Sigmoid colon (tissue), 7 donors: ENCODE data around the gene TSPAN15. TPM values are rescaled to one million over a fixed set of nuclear protein-coding genes. Genes with fewer than 3 reads are reported as not detected.

Experiments
- DNase-seq: peaks from one replicate; pipeline ENCODE4 v3.0.0-alpha.2; 2019
- H3K27ac ChIP-seq, 4 donors: fragments of 200-600 bp; sonication (generic); one replicate each; pipeline ENCODE4 v1.5.1; 2016 to 2019; ENCODE audit warnings: mild to moderate bottlenecking in 1 of 4
- H3K27me3 ChIP-seq, 3 donors: fragments of 200-600 bp; sonication (generic); one replicate each; pipeline ENCODE4 v1.5.1; 2019; ENCODE audit warnings: mild to moderate bottlenecking in 1 of 3
- H3K36me3 ChIP-seq, 4 donors: fragments of 200-600 bp; sonication (generic); one replicate each; pipeline ENCODE4 v1.5.1; 2016 to 2019
- H3K4me1 ChIP-seq, 4 donors: fragments of 200-600 bp; sonication (generic); one replicate each; pipeline ENCODE4 v1.5.1; 2017 to 2019
- H3K4me3 ChIP-seq, 4 donors: fragments of 200-600 bp; sonication (generic); one replicate each; pipeline ENCODE4 v1.5.1; 2017 to 2019; ENCODE audit warnings: mild to moderate bottlenecking in 2 of 4, moderate library complexity in 1 of 4
- H3K9me3 ChIP-seq, 4 donors: fragments of 200-600 bp in 3 of 4; sonication (generic) in 3 of 4; one replicate each; pipeline versions ENCODE4 v1.5.1 to v1.6.1; 2013 to 2019
- CTCF ChIP-seq, 4 experiments: fragments of 450-650 bp in 3 of 4; fragments of 200-600 bp in 1 of 4; IDR thresholded peaks; one replicate each; pipeline ENCODE4 v1.5.1; 2016 to 2019; ENCODE audit warnings: antibody characterized with exemption in 4 of 4, mild to moderate bottlenecking in 3 of 4, moderate library complexity in 2 of 4
- EP300 ChIP-seq, 4 donors: sonication (generic); formaldehyde crosslinking; IDR thresholded peaks; one replicate each; pipeline ENCODE4 v1.6.1; 2017; ENCODE audit warnings: antibody characterized with exemption in 4 of 4
- POLR2A ChIP-seq, 2 donors: fragments of 450-650 bp; IDR thresholded peaks; one replicate each; pipeline ENCODE4 v1.6.1; 2016; ENCODE audit warnings: antibody characterized with exemption in 2 of 2, mild to moderate bottlenecking in 2 of 2, moderate library complexity in 2 of 2
- POLR2AphosphoS5 ChIP-seq, 4 donors: sonication (generic); formaldehyde crosslinking; IDR thresholded peaks; one replicate each; pipeline ENCODE4 v1.6.1; 2017; ENCODE audit warnings: antibody characterized with exemption in 4 of 4
- WGBS, 2 donors: extraction: QIAGEN DNeasy Blood & Tissue Kit; methylation state at CpG; one replicate each; pipeline ENCODE4 v1.1.7; 2013; 5-methylcytosine and 5-hydroxymethylcytosine counted together
- intact Hi-C: fragments of 100-400 bp; cut with DNase I; formaldehyde crosslinking; loops from one replicate; pipeline ENCODE4 v1.15.1; 2023
- polyA plus RNA-seq, 3 donors: library from polyadenylated mRNA; stranded (reverse); fragments of 200-250 nt; gene quantifications; one replicate each; pipeline ENCODE4 v1.2.3, GENCODE V29; 2013
- total RNA-seq, 4 donors: library from RNA; depleted of rRNA; stranded (reverse); fragments of >200 nt; gene quantifications; one replicate each; pipeline ENCODE4 v1.1.0, GENCODE V29; 2016
- donor health status: healthy with polysubstance abuse.
- donor health status: Bipolar disorder and iron deficiency.
- donor health status: healthy.

Gene TSPAN15
- total and polyA plus RNA-seq, 7 donors, result 43.0 to 100 (median 70.9) TPM

DNA sequence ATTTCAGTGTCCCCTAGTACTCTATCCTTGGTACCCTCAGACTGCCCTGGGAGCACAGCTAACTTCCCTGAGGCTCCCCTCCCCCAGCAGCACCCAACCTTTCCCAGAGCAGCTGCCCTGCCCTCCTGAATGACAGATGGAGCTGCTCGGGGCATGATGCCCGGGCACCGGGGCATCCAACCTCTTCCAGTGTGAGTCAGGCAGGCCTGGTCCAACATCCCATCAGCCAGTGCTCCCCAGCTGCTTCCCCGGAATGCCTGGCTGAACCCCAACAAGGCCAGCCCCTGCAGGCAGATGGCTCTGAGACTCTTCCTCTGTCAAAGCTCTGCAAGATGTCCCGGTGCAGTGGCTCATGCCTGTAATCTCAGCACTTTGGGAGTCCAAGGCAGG, 11.9 kb upstream of the TSPAN15 start:
- peak overlapping the region; percentile 44 to 65 (median 58) for H3K27ac ChIP-seq
- H3K27me3 ChIP-seq, result no peaks in the 10 kb centered on the region
- H3K4me1 ChIP-seq, result peaks cover 0 to 19% (median 17%) of the 10 kb centered on the region in 4 donors
- no peaks in the 10 kb centered on the region for H3K36me3 ChIP-seq
- peak in 3 of 4 donors; percentile 24 to 27 (median 25) for TF ChIP-seq POLR2AphosphoS5 (IDR thresholded peaks at IDR 0.05)
- no peak for TF ChIP-seq POLR2A (IDR thresholded peaks at IDR 0.05)
- no peak for TF ChIP-seq EP300 (IDR thresholded peaks at IDR 0.05)
- TF ChIP-seq CTCF (IDR thresholded peaks at IDR 0.05), result no peak
- no peak overlapping the region for H3K4me3 ChIP-seq
- 20 to 63% methylated on average over 5 of the region's 5 CpGs for WGBS, 2 donors
- intact Hi-C loops, result no loop called here
- peak; percentile 85 for DNase-seq
- H3K9me3 ChIP-seq, result no peaks in the 10 kb centered on the region

GRCh38 chr10:69439813-69440506, 11.3 kb upstream of the TSPAN15 start:
- Histone ChIP-seq H3K36me3 (no peaks in the 10 kb centered on the region), H3K9me3 (no peaks in the 10 kb centered on the region), H3K27me3 (no peaks in the 10 kb centered on the region), H3K4me1 (peaks cover 0 to 19% (median 17%) of the 10 kb centered on the region in 4 donors), H3K27ac (peak overlapping the region; percentile 16 to 64 (median 48)), H3K4me3 (no peak overlapping the region)
- intact Hi-C loops, result no loop called here
- TF ChIP-seq CTCF (IDR thresholded peaks at IDR 0.05) (no peak), POLR2AphosphoS5 (IDR thresholded peaks at IDR 0.05) (no peak), EP300 (IDR thresholded peaks at IDR 0.05) (no peak), POLR2A (IDR thresholded peaks at IDR 0.05) (no peak)
- DNase-seq, result peak; percentile 65
- WGBS, 2 donors, result 35 to 51% methylated on average over 5 of the region's 5 CpGs

GRCh38 chr10:69443354-69443753, 7.9 kb upstream of the TSPAN15 start:
- Histone ChIP-seq H3K4me1 (peaks cover 0 to 31% (median 28%) of the 10 kb centered on the region in 4 donors), H3K4me3 (no peak overlapping the region), H3K36me3 (no peaks in the 10 kb centered on the region), H3K27ac (no peak overlapping the region), H3K9me3 (no peaks in the 10 kb centered on the region), H3K27me3 (no peaks in the 10 kb centered on the region)
- intact Hi-C loops, result no loop called here
- 88 to 97% methylated on average over 1 of the region's 1 CpG for WGBS, 2 donors
- TF ChIP-seq POLR2AphosphoS5 (IDR thresholded peaks at IDR 0.05) (no peak), EP300 (IDR thresholded peaks at IDR 0.05) (no peak), POLR2A (IDR thresholded peaks at IDR 0.05) (no peak), CTCF (IDR thresholded peaks at IDR 0.05) (no peak)
- no peak for DNase-seq

DNA sequence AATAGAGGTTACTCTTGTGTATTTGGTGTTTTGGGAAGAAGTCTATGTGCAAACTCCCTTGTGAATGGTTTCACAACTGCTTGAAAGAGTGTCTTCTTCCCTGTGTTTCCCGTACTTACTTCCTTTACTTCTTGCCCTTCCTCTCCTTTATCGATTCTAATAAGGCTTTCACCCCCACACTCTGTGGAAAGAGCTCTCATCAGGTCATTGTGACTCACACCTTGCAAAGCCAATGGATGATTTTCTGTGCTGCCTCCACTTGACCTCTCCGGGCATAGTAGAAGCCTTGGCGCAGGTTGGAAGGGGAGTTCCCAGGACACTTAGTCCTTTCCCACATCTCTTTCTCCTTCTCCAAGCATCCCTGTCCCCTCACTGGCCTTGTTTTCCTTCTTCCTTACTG, 6.2 kb upstream of the TSPAN15 start:
- H3K9me3 ChIP-seq, result no peaks in the 10 kb centered on the region
- DNase-seq, result peak; percentile 29
- 89 to 94% methylated on average over 4 of the region's 4 CpGs for WGBS, 2 donors
- H3K27ac ChIP-seq, result no peak overlapping the region
- H3K4me3 ChIP-seq, result no peak overlapping the region
- TF ChIP-seq CTCF (IDR thresholded peaks at IDR 0.05), result no peak
- no peak for TF ChIP-seq EP300 (IDR thresholded peaks at IDR 0.05)
- no peak for TF ChIP-seq POLR2AphosphoS5 (IDR thresholded peaks at IDR 0.05)
- TF ChIP-seq POLR2A (IDR thresholded peaks at IDR 0.05), result no peak
- intact Hi-C loops, result loop anchor here (5.0 kb wide), 1 partner anchor 57 kb away; no protein-coding TSS in a partner anchor
- peaks cover 0 to 20% (median 20%) of the 10 kb centered on the region in 4 donors for H3K4me1 ChIP-seq
- H3K36me3 ChIP-seq, result no peaks in the 10 kb centered on the region
- no peaks in the 10 kb centered on the region for H3K27me3 ChIP-seq
